HG03025 (cell line): Measurements from ENCODE around the gene MBNL2.
"Not testable (repeated sequence)": the region's sequence is repeated elsewhere in the genome, so short reads cannot be mapped to it uniquely, and the experiment has no call there.

Experiments
- ATAC-seq: cut with Tn5 transposase; IDR thresholded peaks from one replicate; pipeline ENCODE4 v1.9.1; 2021; ENCODE audit warnings: mild to moderate bottlenecking, moderate library complexity; ENCODE audit not compliant: unreplicated experiment, low FRiP score

MBNL2 gene

DNA sequence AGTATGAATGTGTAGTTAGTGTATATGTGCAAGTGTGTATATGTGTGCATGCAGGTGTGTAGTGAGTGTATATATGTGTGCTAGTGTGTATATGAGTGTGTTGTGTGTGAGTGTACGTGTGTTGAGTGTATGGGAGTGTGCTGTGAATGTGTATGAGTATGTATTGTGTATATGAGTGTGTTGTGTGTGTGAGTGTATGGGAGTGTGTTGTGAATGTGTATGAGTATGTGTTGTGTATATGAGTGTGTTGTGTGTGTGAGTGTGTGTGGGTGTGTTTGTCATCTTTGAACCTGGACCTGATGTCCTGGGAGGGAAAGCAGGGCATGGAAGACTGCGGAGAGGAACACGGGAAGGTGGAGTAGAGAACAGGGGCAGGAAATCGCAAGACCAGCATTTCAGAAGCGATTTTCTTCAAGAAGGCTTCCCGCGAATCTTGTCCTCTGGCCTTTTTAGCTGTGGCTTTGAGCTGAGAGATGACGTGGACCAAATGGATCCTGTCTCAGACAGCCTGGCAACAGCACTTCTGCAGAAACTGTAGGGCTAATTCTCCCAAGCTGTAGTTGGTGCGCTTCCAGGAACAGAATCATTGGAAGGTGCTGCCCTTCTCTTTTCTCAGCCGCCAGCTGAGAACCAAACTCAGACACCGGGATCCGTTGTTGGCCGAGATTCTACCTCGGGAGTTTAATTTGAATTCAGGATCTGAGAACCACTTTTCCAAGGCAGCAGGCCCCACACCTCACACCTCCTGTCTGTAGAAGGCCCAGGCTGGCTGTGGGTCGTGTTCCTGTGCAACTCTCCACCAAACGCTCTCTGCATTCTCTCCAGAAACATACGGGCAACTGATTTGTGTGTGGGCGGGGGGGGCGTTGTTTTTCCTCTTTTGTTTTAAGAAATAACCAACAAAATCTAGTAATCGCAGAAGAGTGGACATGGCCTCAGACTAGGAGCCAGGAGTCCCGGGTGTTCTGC is 117.2 kb downstream of the MBNL2 start:
- no peak for ATAC-seq

DNA sequence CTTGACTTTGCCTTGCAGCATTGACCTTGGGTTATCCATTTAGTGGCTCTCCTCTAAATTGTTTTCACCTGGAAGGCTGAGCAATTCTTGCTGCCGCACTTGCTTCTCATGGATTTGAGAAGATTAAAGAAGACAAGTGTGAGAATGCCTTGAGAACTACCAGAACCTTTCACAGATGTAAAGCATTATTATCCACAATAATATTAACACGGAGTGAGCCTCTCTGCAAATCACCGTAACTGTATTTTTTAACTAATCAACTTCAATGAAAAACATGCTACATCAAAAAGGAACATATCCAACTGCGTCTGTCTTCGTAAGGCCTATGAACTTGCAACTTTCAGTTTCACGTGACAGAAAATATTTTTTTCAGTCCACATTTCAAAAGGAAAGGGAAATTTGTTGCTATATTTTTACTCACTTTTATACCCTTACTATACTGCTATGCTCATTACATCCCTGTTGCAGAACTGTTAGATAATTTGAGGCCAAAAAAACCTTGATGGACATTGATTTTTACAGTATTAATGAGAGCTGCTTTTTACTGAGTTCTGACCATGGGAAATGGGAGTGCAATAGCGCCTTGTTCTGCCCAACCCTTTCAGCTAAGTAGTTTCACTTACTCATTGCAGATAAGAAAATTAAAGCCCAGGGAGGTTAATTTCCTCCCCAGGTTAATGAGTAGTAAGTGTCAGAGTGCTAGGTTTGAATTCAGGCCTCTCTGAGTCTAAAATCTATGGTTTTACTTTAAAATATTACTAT is 118.0 kb downstream of the MBNL2 start:
- ATAC-seq: no peak

DNA sequence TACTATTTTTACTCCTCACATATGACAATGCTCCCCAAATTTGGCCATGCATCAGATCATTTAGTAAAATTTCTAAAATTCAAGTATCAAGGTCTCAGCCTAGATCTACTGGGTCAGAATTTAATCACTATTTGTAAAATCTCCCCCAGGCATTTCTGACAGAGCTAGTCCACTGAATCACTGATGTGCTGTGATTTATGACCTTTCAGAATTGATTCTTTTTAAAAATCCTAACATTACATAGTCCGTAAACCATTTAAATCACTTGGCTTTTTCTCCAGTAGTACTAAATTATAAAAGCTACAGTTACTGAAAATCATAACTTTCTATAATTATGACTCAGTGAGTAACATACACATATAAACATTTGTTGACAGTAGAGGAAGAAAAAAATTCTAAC is 119.0 kb downstream of the MBNL2 start:
- no peak for ATAC-seq

DNA sequence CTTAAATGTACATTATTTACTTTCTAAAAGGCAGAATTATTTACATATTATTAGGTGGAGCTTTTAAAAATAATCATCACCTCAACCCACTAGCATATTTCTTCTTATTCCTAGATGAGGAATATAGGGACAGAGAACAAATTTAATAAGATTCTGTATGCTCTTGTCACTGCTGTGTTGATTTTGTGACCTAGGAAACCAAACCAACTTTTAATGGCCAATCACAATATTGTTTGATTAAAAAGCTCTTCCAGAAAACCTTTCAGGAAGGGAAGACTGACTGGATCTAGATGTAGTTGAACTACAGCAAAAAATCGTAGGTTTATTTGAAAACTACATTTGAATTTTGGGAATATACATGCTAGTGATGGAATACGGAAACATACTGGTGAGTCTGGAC is 120.0 kb downstream of the MBNL2 start:
- ATAC-seq: no peak

DNA sequence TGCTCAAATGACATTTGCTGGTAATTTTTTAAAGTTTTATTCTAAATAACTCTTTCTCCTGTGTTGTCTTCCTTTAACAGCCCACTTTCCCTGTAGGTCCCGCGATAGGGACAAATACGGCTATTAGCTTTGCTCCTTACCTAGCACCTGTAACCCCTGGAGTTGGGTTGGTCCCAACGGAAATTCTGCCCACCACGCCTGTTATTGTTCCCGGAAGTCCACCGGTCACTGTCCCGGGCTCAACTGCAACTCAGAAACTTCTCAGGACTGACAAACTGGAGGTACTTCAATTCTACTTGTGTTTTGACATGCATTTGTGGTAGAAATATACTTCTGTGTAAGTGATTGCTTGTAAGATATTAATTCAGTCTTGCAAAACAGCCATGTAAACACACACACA is 120.8 kb downstream of the MBNL2 start:
- ATAC-seq: no peak

DNA sequence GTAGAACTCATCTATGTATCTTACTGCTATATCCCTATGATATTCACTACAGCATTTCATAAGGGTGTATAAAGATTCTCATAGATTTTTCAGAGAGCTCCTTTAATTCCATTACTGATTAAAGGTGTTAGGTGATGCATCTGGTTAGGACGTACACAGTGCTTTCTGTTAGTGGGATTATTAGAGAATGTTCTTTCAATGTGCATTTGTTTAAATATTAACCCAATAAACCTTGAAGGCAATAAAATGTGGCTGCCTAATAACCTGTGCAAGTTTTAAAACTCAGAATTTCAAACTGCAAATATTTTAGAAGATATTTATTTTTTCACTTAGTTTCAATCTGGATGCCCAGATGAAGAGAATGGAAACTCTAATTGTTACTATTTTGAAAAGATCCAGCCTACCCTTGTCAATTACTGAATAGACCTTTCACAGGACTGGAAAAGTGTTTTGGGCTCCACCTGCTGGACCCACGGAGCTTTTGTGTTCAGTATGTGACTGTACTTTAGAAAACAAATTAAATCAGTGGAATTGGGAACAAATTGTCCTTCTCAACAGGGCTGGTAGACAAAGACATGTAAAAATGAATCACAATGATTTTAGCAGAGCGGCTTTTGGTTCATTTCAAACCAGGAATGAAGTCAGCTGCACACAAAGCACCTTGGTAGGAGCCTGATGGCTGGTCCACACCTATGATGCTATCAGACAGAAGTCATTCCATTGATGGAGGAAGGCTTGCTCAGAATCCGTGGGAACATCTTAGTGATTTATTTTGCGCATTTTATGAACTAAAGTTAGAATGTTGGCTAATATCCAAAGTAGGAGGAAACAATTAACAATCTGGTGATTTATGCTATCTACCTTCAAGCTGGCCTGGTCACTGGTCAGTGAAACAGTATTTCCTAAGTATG is 122.4 kb downstream of the MBNL2 start:
- ATAC-seq: no peak

DNA sequence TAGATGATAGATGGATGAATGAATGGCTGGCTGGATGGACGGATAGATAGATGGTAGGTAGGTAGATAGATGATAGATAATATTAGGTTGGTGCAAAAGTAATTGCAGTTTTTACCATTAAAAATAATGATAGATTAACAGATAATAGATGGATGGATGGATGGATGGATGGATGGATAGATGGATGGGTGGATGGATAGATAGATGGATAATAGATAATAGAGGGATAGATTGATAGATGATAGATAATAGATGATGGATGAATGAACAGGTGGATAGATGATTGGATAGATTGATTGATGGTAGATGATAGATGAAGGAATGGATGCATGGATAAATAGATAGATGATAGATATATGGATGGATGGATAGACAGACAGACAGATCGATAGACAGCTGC is 124.0 kb downstream of the MBNL2 start:
- no peak for ATAC-seq

DNA sequence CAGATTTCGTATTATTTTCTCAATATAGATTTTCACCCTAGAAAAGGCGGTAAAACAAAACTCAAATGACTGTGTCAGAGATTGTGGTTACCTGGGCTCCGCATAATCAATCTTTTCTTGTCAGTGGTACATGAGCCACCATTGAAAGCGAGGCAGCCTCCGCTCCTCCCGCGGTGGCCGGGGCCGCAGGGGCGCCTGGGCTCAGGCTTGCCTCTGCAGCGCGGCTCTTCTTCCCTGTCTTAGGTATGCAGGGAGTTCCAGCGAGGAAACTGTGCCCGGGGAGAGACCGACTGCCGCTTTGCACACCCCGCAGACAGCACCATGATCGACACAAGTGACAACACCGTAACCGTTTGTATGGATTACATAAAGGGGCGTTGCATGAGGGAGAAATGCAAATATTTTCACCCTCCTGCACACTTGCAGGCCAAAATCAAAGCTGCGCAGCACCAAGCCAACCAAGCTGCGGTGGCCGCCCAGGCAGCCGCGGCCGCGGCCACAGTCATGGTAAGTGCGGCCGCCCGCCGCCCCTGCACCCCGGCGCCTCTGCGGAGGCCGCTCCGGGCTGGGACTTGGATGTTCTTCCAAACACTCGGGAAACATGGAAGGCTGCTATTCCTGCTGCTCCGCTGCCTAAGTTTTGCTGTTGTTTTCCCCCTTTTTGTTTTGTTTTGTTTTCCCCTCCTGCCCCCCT is 124.6 kb downstream of the MBNL2 start:
- no peak for ATAC-seq

DNA sequence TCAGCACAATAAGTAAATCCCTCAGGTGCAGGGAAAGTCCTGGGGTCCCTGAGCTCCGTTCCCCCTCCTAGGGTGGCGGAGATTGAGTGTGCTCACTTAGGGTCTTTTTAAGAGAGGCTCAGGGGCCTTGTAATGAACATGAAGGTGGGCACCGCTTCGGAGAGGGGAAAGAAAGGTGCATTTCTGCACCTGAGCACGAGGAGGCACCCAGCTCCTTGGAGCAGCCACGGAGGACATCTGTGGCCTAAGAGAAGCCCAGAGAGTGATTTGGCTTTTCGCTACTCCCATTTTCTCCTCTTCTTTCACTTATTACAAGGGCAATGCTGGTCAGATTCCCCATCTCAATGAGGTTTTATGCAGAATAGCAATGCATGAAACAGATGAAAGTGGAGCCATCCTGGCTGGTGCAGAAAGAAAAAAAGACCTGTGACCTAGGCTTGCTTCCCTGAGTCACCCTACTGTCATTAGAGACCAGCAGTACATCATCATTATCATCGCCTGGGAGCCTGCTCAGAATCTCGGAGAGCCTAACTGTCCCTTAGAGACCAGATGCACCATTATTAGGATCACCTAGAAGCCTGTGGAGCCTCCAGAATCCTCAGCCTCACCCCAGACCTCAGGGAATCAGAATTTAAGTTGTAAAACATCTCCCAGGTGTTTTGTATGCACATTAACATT is 125.3 kb downstream of the MBNL2 start:
- no peak for ATAC-seq

DNA sequence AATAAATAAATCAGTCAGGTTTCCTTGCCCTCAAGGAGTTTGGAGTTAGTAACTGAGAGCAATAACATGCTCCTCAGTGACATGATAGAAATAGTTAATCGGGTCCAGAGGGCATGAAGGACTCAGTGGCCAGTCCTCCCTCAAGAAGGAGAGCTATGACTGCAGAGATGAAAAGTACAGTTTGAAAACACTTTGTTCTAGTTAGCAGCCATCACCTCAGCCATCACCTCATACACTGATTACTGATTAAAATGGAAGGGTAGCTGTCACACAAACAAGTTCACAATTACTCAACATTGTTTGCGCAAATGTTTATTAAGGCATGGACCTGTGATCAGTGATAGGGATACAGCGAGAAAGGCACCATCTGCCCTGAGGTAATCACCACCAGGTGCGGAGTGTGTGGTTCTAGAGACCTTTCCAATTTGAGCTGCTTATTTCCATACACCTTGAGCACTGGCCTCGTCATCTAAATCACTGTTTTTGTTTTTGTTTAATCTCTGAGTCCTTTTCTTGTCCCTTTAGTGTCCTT is 126.5 kb downstream of the MBNL2 start:
- ATAC-seq: no peak

DNA sequence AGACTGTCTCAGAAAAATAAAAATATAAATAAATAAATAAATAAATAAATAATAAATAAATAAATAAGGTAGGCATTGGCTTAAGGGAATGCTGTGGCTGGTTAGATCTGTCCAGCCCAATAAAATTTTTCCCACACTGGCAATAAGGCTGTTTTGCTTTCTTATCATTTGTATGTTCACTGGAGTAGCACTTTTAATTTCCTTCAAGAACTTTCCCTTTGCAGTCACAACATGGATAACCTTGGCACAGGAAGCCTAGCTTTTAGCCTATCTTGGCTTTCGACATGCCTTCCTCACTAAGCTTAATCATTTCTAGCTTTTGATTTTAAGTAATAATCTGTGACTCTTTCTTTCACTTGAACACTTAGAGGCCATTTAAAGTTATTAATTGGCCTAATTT is 129.9 kb downstream of the MBNL2 start:
- not testable (repeated sequence) for ATAC-seq

DNA sequence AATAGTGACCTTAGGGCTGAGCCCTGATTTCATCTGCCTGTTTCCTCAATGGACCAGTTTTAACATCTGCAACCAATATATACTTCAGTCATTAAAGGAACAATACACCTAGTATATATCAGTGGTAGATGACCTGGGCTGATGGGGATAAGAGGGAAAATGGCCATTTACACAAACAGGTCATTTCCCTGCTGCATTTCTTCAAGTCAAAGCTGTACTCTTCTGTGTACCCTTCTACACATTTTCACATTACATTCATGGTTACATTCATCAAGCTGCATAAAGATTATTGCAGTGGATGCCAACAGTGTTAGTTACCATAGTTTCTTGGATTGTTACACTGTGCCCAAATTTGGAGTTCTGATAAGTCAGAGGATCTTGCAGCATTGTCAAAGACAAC is 130.7 kb downstream of the MBNL2 start:
- no peak for ATAC-seq

DNA sequence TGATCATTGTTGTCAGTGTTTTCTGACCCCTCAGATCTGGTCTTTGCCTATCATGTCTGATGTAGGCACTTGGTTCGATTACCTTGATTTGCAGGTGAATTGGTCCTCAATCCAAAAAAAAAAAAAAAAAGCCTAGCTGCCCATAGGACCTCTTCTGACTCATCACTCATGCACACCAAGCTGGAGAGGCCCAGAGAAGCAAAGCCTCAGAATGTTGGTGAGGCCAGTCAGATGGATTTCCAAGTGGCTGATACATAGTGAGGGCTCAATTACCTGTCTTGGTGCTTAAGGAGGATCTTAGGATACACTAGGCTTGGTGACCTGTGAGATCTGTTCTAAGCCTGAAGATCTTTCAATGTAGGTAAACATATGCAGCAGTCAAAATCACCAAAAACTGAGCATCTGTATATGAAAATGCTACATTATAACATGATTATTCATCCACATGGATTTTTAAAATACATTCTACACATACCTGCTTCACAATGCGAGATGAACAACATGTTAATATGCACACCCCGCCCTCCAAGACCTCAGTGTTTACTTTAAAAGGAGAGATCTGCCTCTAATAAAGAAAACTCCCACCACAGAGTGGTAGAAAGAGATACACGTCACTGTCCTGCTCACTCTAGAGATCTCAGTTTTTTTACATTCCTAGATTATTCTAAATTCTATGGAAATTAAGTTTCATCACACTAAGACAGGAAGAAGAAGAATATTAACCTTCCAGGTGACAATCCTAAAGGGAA is 132.0 kb downstream of the MBNL2 start:
- ATAC-seq: no peak

DNA sequence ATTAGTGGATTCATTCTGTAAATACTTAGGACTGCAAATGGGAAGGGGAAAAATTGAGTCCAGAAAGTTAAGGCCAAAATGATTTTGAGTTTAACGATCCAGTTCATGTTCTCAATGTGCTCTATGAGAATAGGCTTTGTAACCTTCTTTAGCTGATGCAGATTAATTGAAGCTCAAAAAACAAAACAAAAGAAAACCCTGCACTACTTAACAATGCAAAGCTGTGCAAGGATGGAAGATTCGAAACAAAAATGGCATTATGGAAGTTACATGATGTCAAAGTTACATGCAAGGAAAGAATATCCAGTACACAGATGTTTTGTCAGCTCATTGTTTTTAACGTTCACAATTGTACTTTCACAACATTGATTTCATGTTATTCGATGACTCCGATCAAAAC is 132.7 kb downstream of the MBNL2 start:
- ATAC-seq: no peak

DNA sequence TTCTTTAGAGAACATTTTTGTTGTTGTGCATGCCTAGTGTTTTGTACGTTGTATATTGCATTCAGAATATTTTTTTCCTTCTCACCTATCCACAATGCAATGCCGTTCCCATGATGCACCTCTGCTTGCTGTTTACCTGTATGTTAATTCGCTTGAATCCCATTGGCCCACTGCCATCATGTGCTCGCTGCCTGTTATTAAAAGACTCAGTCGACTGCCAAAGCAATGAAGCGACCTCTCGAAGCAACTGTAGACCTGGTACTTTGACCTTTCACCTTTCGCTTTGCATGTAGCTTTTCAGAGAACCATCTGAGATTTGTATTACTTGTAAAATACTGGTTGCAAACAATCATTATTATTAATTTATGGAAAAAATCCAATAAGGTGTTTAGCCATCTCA is 134.5 kb downstream of the MBNL2 start:
- no peak for ATAC-seq

DNA sequence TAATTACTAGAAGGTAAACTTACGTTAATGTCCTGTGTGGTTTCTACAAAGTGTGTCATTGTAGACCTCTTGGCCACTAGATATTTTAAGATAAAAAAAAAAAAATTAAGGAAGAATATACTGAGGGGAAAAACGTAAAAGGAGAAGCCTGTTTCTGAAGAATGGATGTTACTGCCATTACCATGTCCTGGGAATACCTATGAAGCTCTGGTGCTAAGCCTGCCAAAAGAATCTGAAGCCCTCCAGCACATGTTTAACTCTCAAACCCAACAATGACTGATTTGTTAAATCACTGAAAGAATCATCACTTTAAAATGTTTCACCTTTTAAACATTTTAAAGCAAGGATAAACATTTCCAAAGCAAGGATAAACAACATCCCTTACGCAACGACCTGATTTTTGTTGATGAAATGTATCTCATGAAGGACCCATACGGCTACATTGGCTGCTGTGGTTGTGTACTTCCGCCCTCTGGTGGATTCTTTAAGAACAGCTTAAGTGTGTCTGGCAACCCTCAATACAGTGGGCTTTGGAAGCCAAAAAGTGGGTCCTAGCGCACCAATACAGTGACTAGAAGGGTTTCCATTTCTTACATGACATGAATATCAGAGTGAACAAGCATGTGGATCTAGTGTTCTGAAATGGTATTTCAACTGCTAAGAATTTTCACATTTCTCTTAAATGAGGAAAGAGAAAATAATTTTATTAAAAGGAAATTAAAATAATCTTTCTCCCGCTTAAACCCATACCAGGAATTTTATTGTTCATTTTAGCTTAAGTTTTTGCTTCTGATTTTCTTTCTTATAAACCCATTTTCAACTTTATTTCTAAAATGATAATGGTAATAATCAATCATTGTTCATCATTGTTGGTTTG is 137.3 kb downstream of the MBNL2 start:
- ATAC-seq: peak; percentile 82

DNA sequence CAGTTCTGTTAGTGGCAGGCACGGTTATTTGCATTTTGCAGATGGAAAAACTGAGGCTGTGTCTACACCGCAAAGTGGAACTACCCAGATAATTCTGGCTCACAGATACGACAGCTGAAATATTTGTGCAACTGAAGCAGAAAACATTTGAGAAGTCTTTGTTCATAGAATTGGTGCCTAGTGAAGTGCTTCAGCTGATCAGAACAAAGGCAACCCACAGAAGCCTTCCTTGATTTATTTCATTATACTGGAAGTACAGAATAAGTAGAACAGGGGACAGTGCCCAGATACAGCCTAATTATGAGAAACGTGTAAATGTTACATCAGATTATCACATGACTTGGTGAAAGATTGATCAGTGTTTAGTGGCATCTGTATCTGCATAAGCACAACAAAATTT is 138.5 kb downstream of the MBNL2 start:
- no peak for ATAC-seq

DNA sequence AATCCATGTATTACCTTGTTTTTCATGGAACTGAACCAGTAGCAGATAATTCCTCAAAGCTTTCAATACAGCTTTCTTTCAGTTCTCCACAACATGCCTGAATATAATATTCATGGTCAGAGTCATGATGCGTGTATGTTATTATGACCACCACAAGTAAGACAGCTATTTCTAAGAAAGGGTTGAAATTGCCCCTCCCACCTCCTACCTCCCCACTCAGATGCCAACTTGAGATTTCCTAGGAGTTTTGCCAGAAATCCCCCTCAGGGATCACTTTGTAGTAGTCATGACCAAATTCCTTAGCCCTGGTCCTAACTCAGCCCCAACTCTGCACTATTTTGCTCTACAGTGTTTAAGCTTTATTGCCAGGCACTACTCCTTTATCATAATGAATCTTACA is 141.9 kb downstream of the MBNL2 start:
- ATAC-seq: no peak
